Stimulated activated naive B cell treated with anti-CD40 and anti-IgM and Interleukin-4, amounts not matched to agents 10 μg/mL and 1 μg/mL and 100 μg/mL, for 72 hours (primary cell): Measurements from ENCODE around the gene ALS2.

Experiments used
- ATAC-seq, 2 donors: fragments of 150-1000 bp; cut with Tn5 transposase; replicated peaks; 2 replicates each; pipeline ENCODE4 v1.10.0; 2021; ENCODE audit warnings: moderate library complexity in 1 of 2
- DNase-seq: peaks from one replicate; pipeline ENCODE4 v3.0.0; 2021
- H3K27ac Mint-ChIP-seq: one replicate; pipeline ENCODE4 v1.8.0; 2022; ENCODE audit warnings: mild to moderate bottlenecking, mixed read lengths
- H3K27me3 Mint-ChIP-seq, 2 donors: one replicate each; pipeline ENCODE4 v1.8.0; 2022; ENCODE audit warnings: mixed read lengths in 2 of 2
- H3K36me3 Mint-ChIP-seq, 2 donors: one replicate each; pipeline ENCODE4 v1.8.0; 2022; ENCODE audit warnings: mixed read lengths in 2 of 2, mild to moderate bottlenecking in 1 of 2
- H3K4me1 Mint-ChIP-seq, 2 donors: one replicate each; pipeline ENCODE4 v1.8.0; 2022; ENCODE audit warnings: mixed read lengths in 2 of 2, mild to moderate bottlenecking in 1 of 2
- H3K4me3 Mint-ChIP-seq, 2 donors: one replicate each; pipeline ENCODE4 v1.8.0; 2022; ENCODE audit warnings: mild to moderate bottlenecking in 2 of 2, mixed read lengths in 2 of 2, moderate library complexity in 1 of 2
- H3K9me3 Mint-ChIP-seq, 2 donors: one replicate each; pipeline ENCODE4 v1.8.0; 2022; ENCODE audit warnings: mixed read lengths in 2 of 2, mild to moderate bottlenecking in 1 of 2

ALS2 gene

DNA sequence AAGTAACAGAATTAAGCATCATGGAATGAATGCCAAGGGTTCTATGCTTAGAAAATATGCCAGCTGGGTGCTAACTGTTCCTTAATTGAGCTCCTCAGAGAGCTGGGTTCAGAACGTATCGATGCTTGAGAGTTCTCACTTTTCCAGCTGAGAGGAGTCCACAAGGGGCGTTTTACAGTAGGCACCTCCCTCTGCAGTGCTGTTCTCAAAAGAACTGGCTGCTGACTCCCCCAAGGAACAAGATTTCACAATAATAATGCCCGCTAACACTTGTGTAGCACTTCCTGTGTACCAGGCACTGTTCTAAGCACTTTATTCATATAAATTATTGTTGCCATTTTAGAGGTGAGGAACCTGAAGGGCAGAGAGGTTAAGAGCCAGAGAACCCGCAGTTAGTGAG, 119.4 kb downstream of the ALS2 start:
- Mint-ChIP-seq H3K4me3 (no peak overlapping the region), H3K27ac (no peak overlapping the region), H3K4me1 (no peaks in the 10 kb centered on the region), H3K27me3 (peaks cover 0 to 15% of the 10 kb centered on the region in 2 donors), H3K36me3 (no peaks in the 10 kb centered on the region), H3K9me3 (no peaks in the 10 kb centered on the region)
- no peak for ATAC-seq
- no peak for DNase-seq

DNA sequence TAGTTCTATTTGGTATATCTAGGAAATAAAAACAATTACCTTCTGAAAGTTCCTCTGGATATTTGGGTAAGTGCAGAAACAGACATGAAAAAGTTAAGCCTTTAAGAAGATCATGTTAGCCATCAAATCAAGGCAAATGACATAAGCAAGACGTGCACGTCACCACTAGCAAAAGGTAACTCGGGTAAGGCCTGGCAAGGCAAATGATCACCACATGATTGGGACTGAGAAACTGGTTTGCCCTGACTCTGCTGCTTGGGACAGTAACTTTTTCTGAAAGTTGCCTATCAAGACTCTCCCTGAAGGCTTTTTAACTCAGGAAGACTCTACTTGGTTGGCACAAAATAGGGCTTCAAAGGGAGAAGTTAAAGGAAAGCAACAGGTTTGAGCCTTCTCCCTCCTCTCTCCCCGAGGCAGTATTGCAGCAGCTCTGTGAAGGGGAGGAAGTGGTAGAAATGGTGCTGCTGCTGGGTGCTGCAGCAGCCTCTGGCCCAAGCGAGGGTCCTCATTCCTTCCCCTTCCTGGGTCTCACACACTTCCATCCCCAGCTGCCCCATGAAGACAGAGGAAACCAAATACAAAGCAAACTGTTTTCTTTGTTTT, 120.3 kb downstream of the ALS2 start:
- ATAC-seq: no peak
- no peaks in the 10 kb centered on the region for H3K4me1 Mint-ChIP-seq

DNA sequence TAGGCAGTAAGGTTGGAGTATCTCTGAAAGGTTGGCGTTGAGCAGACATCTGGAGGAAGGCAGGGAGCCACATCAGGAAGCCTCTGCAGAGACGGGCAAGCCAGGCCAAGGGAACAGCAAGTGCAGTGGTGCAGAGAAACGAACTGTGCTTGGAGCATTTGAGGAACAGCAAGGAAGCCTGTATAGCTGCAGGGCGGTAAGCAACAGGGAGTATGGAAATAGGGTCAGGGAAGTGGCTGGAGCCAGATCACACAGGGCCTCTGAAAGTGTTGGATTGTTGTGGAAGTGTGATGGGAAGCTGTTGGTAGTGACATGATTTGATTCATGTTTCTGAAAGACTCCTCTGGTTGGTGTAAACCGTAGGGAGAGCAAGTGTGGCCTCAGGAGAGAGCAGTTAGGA, 124.0 kb downstream of the ALS2 start:
- Mint-ChIP-seq H3K4me1 (no peaks in the 10 kb centered on the region), H3K27ac (no peak overlapping the region), H3K27me3 (peaks cover 18 to 26% of the 10 kb centered on the region in 2 donors), H3K4me3 (no peak overlapping the region), H3K9me3 (no peaks in the 10 kb centered on the region), H3K36me3 (no peaks in the 10 kb centered on the region)
- DNase-seq: no peak
- ATAC-seq: no peak

More for the DNA sequence above, 120.3 kb downstream of the ALS2 start:
- no peak for DNase-seq
- no peaks in the 10 kb centered on the region for H3K9me3 Mint-ChIP-seq
- peaks cover 0 to 22% of the 10 kb centered on the region in 2 donors for H3K27me3 Mint-ChIP-seq
- no peak overlapping the region for H3K4me3 Mint-ChIP-seq
- no peak overlapping the region for H3K27ac Mint-ChIP-seq
- H3K36me3 Mint-ChIP-seq: no peaks in the 10 kb centered on the region

DNA sequence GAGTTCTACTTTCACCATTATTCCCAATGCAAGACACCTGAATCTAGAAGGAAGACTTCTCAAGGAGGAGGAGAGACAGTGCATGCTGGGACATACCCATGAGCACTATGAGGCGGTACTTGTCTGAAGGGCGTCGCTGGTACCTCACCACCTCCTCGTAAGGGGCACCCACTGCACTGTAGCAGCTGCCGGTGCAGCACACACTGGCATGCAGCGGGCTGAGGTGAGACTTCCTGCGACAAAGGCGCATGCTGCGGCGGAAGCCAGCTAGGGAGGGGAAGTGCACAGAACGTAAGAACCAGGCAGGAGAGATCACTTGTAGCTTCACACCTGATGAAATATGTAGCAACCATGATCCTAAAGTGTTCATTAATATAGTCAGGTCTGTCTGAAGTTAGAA, 124.6 kb downstream of the ALS2 start:
- Mint-ChIP-seq H3K36me3 (no peaks in the 10 kb centered on the region), H3K9me3 (no peaks in the 10 kb centered on the region), H3K4me1 (no peaks in the 10 kb centered on the region), H3K27ac (no peak overlapping the region), H3K27me3 (peaks cover 23 to 24% of the 10 kb centered on the region in 2 donors), H3K4me3 (no peak overlapping the region)
- no peak for DNase-seq
- ATAC-seq: no peak

DNA sequence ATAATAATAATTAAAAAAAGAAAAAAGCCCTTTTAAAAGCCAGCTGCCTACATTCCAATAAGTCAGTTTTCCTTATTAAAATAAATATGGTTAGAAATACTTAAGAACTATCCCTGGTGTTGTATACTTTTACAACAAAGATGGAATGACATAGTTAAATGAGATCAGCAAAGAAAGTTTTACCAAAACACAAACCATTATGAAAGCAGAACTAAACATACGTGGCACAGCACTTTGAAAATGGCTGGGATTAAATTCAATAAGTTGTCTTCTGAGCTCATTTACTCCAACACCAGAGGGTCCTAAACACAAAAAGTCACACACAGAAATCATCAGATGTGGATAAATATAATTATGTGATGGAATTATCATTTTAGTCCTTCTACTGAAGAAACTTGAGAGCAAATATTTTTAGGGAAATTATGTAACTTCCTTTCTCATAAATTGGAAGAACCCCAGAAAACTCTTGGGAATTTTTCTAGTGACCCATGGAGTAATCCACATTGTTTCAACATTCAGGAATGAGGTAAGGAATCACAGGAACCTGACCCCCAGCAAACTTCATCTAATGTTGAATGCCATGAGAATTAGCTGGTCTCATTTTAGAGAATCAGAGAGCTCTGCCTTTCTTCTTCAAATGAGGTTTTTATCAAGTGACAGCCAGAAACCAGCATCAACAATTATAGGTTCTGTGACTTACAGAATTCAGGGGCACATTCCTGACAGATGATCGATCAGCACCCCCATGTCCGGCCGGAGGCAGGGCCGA, 125.9 kb downstream of the ALS2 start:
- Mint-ChIP-seq H3K4me1 (no peaks in the 10 kb centered on the region), H3K9me3 (no peaks in the 10 kb centered on the region), H3K27ac (no peak overlapping the region), H3K36me3 (no peaks in the 10 kb centered on the region), H3K4me3 (no peak overlapping the region), H3K27me3 (peaks cover 21 to 24% of the 10 kb centered on the region in 2 donors)
- no peak for DNase-seq
- ATAC-seq: no peak

DNA sequence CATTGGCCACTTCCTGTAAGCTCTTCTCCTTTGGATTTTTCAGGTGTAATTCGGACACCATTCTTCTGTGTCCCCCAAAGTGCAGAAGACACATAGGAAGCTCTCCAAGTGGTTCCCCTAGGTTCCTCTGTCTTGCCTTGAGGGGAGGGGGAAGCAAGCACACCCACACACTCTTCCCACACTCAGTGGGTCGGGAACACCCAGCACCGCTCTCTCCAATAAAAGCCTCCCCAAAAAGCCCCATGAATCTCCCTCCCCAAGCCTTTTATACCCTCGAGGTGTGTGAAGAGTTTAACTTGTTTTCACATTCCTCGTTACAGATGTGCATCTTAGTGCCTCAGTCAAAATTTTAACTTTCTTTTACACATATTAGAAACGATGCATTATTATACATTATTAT, 127.5 kb downstream of the ALS2 start:
- Mint-ChIP-seq H3K4me1 (no peaks in the 10 kb centered on the region), H3K27ac (no peak overlapping the region), H3K27me3 (peaks cover 21 to 24% of the 10 kb centered on the region in 2 donors), H3K36me3 (no peaks in the 10 kb centered on the region), H3K9me3 (no peaks in the 10 kb centered on the region), H3K4me3 (no peak overlapping the region)
- ATAC-seq: no peak
- DNase-seq: no peak
